ENCODE data around the gene ZFY.

Gene ZFY

DNA sequence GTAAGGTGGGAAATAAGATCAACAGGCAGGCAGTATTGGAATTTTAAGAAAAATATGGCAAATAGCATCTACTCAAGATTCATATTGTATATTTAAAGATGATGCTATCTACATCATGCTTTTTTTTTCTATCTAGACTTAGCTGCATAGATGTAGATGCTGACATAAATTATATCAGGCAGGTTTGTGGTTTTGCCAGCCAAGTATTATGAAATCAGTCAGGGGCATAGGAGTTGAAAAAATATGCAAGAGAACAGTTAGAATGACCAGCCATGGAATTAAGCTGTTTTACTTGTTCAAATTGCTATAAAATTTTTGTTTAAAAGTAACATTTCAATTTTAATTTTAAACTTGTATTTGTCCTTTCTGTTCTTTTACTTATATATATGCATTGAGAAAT is 34.4 kb downstream of the ZFY start:
- no peak for DNase-seq
- no peaks in the 10 kb centered on the region for H3K27me3 ChIP-seq (ENCODE audit: insufficient read depth, low read length, poor library complexity)

DNA sequence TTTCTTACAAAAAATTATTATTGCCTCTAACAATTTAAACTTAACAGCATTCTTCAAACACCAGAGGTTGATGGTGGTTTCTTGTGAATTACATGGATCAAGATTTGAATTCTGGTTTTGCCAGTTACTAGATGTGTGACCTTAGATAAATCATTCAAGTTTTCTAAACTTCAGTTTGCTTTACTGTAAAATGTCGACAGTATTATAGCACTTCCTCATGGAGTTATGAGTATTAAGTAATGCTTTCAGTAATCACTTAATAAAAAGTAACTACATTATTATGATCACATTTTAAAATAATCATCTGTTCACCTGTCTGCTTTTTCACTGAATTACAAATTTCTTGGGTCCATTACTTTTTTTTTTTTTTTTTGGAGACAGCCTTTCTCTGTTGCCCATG is 37.5 kb downstream of the ZFY start:
- H3K9me3 ChIP-seq (ENCODE audit: insufficient read depth, low read length, severe bottlenecking) = no peaks in the 10 kb centered on the region
- H3K9ac ChIP-seq (ENCODE audit: low read depth, low read length) = no peak overlapping the region
- no peak for DNase-seq
- H4K20me1 ChIP-seq (ENCODE audit: insufficient read depth, low read length) = no peaks in the 10 kb centered on the region
- no peak overlapping the region for H3K4me2 ChIP-seq (ENCODE audit: insufficient read depth, low read length)
- H3K27me3 ChIP-seq (ENCODE audit: insufficient read depth, low read length, poor library complexity) = no peaks in the 10 kb centered on the region
- no peak overlapping the region for H2AFZ ChIP-seq (ENCODE audit: low read depth, low read length)
- ATAC-seq (ENCODE audit: insufficient read depth, low read depth) = no peak
- no peak overlapping the region for H3K4me3 ChIP-seq (ENCODE audit: low read depth in 1 of 2, low read length in 2 of 2)
- H3K79me2 ChIP-seq (ENCODE audit: insufficient read depth, low read length) = peaks cover 36% of the 10 kb centered on the region
- no peak overlapping the region for H3K27ac ChIP-seq (ENCODE audit: low read length)
- peaks cover 30% of the 10 kb centered on the region for H3K36me3 ChIP-seq (ENCODE audit: insufficient read depth, low read length)
- TF ChIP-seq, protein P1, sequence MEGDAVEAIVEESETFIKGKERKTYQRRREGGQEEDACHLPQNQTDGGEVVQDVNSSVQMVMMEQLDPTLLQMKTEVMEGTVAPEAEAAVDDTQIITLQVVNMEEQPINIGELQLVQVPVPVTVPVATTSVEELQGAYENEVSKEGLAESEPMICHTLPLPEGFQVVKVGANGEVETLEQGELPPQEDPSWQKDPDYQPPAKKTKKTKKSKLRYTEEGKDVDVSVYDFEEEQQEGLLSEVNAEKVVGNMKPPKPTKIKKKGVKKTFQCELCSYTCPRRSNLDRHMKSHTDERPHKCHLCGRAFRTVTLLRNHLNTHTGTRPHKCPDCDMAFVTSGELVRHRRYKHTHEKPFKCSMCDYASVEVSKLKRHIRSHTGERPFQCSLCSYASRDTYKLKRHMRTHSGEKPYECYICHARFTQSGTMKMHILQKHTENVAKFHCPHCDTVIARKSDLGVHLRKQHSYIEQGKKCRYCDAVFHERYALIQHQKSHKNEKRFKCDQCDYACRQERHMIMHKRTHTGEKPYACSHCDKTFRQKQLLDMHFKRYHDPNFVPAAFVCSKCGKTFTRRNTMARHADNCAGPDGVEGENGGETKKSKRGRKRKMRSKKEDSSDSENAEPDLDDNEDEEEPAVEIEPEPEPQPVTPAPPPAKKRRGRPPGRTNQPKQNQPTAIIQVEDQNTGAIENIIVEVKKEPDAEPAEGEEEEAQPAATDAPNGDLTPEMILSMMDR (IDR thresholded peaks at IDR 0.05; ENCODE audit: borderline replicate concordance, extremely low read depth, low read length, poor library complexity, severe bottlenecking) = no peak
- no peak for TF ChIP-seq EZH2 (IDR thresholded peaks at IDR 0.05; ENCODE audit: borderline replicate concordance, low read depth, low read length, severe bottlenecking)
- 0 out of 2 replicates have a peak, but pooled peaks cover 2% of the 10 kb centered on the region for H3K4me1 ChIP-seq (ENCODE audit: insufficient read depth, low read length)

More for the DNA sequence above, 34.4 kb downstream of the ZFY start:
- H3K79me2 ChIP-seq (ENCODE audit: insufficient read depth, low read length) = peaks cover 58% of the 10 kb centered on the region
- H3K4me3 ChIP-seq (ENCODE audit: low read depth in 1 of 2, low read length in 2 of 2) = no peak overlapping the region
- no peak overlapping the region for H2AFZ ChIP-seq (ENCODE audit: low read depth, low read length)
- H3K27ac ChIP-seq (ENCODE audit: low read length) = no peak overlapping the region
- 0 out of 2 replicates have a peak, but pooled peaks cover 2% of the 10 kb centered on the region for H3K4me1 ChIP-seq (ENCODE audit: insufficient read depth, low read length)
- H3K36me3 ChIP-seq (ENCODE audit: insufficient read depth, low read length) = peaks cover 10% of the 10 kb centered on the region; the same call in 1 of the 2 replicates
- ATAC-seq (ENCODE audit: insufficient read depth, low read depth) = no peak; the same call in 2 of the 3 replicates
- no peaks in the 10 kb centered on the region for H4K20me1 ChIP-seq (ENCODE audit: insufficient read depth, low read length)
- no peak overlapping the region for H3K4me2 ChIP-seq (ENCODE audit: insufficient read depth, low read length)
- TF ChIP-seq EZH2 (IDR thresholded peaks at IDR 0.05; ENCODE audit: borderline replicate concordance, low read depth, low read length, severe bottlenecking) = no peak
- TF ChIP-seq, protein P1 (IDR thresholded peaks at IDR 0.05; ENCODE audit: borderline replicate concordance, extremely low read depth, low read length, poor library complexity, severe bottlenecking) = no peak
- H3K9ac ChIP-seq (ENCODE audit: low read depth, low read length) = no peak overlapping the region
- no peaks in the 10 kb centered on the region for H3K9me3 ChIP-seq (ENCODE audit: insufficient read depth, low read length, severe bottlenecking)

DNA sequence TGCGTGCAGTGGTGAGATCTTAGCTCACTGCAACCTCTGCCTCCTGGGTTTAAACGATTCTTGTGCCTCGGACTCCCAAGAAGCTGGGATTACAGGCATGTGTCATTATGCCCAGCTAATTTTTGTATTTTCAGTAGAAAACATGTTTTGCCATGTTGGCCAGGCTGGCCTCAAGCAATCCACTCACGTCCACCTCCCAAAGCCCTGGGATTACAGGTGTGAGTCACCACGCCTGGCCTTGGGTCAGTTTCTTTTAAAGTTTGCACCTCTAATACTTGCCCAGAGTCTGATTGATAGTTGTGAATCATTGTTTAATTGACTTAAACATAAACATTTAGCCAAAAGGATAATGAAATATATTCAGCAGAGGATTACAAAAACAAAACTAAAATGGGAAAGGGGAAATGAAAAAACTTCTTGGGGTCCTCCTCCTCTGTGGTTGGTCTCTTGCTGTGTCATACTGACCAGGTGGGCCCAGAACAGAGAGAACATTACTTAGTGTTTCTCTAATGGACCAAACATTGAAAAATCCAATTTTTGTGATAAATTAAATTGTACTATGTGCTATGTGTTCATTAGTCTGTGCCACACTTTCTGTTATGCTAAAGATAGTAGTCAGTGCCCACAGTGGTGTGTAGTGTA is 38.0 kb downstream of the ZFY start:
- peaks cover 35% of the 10 kb centered on the region for H3K36me3 ChIP-seq (ENCODE audit: insufficient read depth, low read length)
- 0 out of 2 replicates have a peak, but pooled peaks cover 2% of the 10 kb centered on the region for H3K4me1 ChIP-seq (ENCODE audit: insufficient read depth, low read length)
- H3K9ac ChIP-seq (ENCODE audit: low read depth, low read length) = no peak overlapping the region
- H3K79me2 ChIP-seq (ENCODE audit: insufficient read depth, low read length) = peaks cover 36% of the 10 kb centered on the region
- no peak overlapping the region for H3K27ac ChIP-seq (ENCODE audit: low read length)
- H3K27me3 ChIP-seq (ENCODE audit: insufficient read depth, low read length, poor library complexity) = no peaks in the 10 kb centered on the region
- TF ChIP-seq, protein P1 (IDR thresholded peaks at IDR 0.05; ENCODE audit: borderline replicate concordance, extremely low read depth, low read length, poor library complexity, severe bottlenecking) = no peak
- no peak for TF ChIP-seq EZH2 (IDR thresholded peaks at IDR 0.05; ENCODE audit: borderline replicate concordance, low read depth, low read length, severe bottlenecking)
- no peak overlapping the region for H3K4me2 ChIP-seq (ENCODE audit: insufficient read depth, low read length)
- H4K20me1 ChIP-seq (ENCODE audit: insufficient read depth, low read length) = no peaks in the 10 kb centered on the region
- no peaks in the 10 kb centered on the region for H3K9me3 ChIP-seq (ENCODE audit: insufficient read depth, low read length, severe bottlenecking)
- ATAC-seq (ENCODE audit: insufficient read depth, low read depth) (no peak), DNase-seq (no peak)
- H3K4me3 ChIP-seq (ENCODE audit: low read depth in 1 of 2, low read length in 2 of 2) = no peak overlapping the region
- no peak overlapping the region for H2AFZ ChIP-seq (ENCODE audit: low read depth, low read length)

All from DND-41 (cell line).